MM.1S (cell line): ENCODE data around the gene ARMC8.

Experiments
- CTCF ChIP-seq: fragments of 300-600 bp; sonication (generic); IDR thresholded peaks from 2 replicates; pipeline ENCODE4 v1.5.1; 2016; ENCODE audit warnings: antibody characterized with exemption, low read length, mixed read lengths
- EZH2 ChIP-seq: fragments of 300-600 bp; sonication (generic); optimal IDR thresholded peaks from 2 replicates; pipeline ENCODE3; 2017; ENCODE audit warnings: low read depth, mild to moderate bottlenecking, antibody characterized with exemption, low read length, mixed read lengths
- EZH2phosphoT487 ChIP-seq: fragments of 300-600 bp; sonication (generic); IDR thresholded peaks from 2 replicates; pipeline ENCODE4 v1.6.1; 2018; ENCODE audit warnings: antibody characterized with exemption, low read length

GRCh38 chr3:138213398-138214085 is 26.4 kb downstream of the ARMC8 start:
- TF ChIP-seq CTCF (no peak), EZH2 (no peak), EZH2phosphoT487 (no peak)
